HG02970 (cell line): ENCODE data around the gene C6orf118.

Experiments used
- ATAC-seq: cut with Tn5 transposase; IDR thresholded peaks from one replicate; pipeline ENCODE4 v1.9.1; 2021; ENCODE audit warnings: mild to moderate bottlenecking, moderate library complexity, moderate number of reproducible peaks; ENCODE audit not compliant: unreplicated experiment, low FRiP score

C6orf118 gene

DNA sequence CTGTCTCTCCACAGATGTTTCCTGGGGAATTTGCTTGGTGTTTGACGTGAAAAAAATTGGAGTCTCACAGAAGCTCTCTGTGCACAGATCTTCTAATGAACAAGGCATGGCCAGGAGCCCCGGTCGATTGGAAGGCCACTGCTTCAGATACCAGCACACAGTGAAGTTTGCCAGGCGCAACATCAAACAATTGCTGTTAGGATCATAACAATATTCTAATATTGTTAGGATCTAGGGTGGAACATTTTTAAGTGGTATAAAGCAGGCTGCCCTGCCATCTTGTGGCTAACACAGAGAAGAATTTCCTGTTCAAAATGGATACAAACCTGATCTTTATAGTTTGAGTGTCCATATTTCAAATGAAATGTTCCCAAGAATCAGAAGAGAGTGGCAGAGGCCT lies 64.1 kb downstream of the C6orf118 start:
- no peak for ATAC-seq

GRCh38 chr6:165244524-165245247 lies 64.7 kb downstream of the C6orf118 start:
- ATAC-seq: no peak

GRCh38 chr6:165243801-165244200 lies 65.6 kb downstream of the C6orf118 start:
- no peak for ATAC-seq

DNA sequence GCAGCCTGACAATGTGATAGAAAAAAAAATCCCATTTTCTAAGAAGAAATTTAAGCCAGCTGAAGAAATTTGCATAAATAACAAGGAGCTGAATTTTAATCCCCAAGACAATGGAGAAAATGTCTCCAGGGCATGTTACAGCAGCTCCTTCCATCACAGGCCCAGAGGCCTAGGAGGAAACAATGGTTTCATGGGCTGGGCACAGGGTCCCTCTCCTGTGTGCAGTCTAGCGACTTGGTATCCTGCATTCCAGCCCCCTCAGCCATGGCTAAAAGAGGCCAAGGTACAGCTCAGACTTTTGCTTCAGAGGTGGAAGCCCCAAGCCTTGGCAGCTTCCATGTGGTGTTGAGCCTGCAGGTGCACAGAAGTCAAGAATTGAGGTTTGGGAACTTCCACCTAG lies 73.1 kb downstream of the C6orf118 start:
- no peak for ATAC-seq

GRCh38 chr6:165232731-165233488 lies 76.5 kb downstream of the C6orf118 start:
- ATAC-seq: no peak

GRCh38 chr6:165231581-165232561 lies 77.5 kb downstream of the C6orf118 start:
- no peak for ATAC-seq

GRCh38 chr6:165231177-165231576 lies 78.2 kb downstream of the C6orf118 start:
- no peak for ATAC-seq
